OCI-M2 (cell line): ENCODE data around the gene DMKN.
A peak's percentile ranks its signal among the peaks of the same experiment; 100 is the strongest.

ENCODE experiments used
- DNase-seq: peaks from one replicate; lab custom pipeline; 2025; ENCODE audit not compliant: unreplicated experiment; lab: John Stamatoyannopoulos, UW

The DMKN gene

GRCh38 chr19:35549879-35550523, 36.6 kb upstream of the DMKN start:
- DNase-seq = no peak

- DNase-seq = peak; percentile 38
These were observed 35.8 kb upstream of the DMKN start for GRCh38 chr19:35549174-35549788.

GRCh38 chr19:35546532-35546931, 33.1 kb upstream of the DMKN start:
- DNase-seq = no peak

- DNase-seq = no peak
These were observed 32.5 kb upstream of the DMKN start for GRCh38 chr19:35545855-35546381.

GRCh38 chr19:35545001-35545854, 31.8 kb upstream of the DMKN start, which contains the start of gene TMEM147:
TSS of gene TMEM147 (plus strand) at chr19:35545626. CDS start at chr19:35545740, 114 bp downstream.
- peak; percentile 98 for DNase-seq

- no peak for DNase-seq
These were observed 30.8 kb upstream of the DMKN start for GRCh38 chr19:35544110-35544802.

- no peak for DNase-seq
These were observed 30.0 kb upstream of the DMKN start for GRCh38 chr19:35543280-35544109.

GRCh38 chr19:35542209-35542608, 28.8 kb upstream of the DMKN start:
- no peak for DNase-seq

- no peak for DNase-seq
These were observed 27.0 kb upstream of the DMKN start for GRCh38 chr19:35540356-35540927.

GRCh38 chr19:35539850-35540249, 26.4 kb upstream of the DMKN start:
- DNase-seq = no peak

- DNase-seq = no peak
These were observed 25.9 kb upstream of the DMKN start for GRCh38 chr19:35539314-35539713.

GRCh38 chr19:35534803-35535480, 21.5 kb upstream of the DMKN start:
- no peak for DNase-seq

- DNase-seq = no peak
These were observed 20.5 kb upstream of the DMKN start for GRCh38 chr19:35533822-35534392.

- no peak for DNase-seq
These were observed 19.9 kb upstream of the DMKN start, which contains the start of gene GAPDHS for GRCh38 chr19:35533201-35533821. TSS of gene GAPDHS (plus strand) at chr19:35533456. CDS start at chr19:35533528, 72 bp downstream.

- no peak for DNase-seq
These were observed 17.8 kb upstream of the DMKN start for GRCh38 chr19:35531291-35531690.

- DNase-seq = no peak
These were observed 16.1 kb upstream of the DMKN start for GRCh38 chr19:35529241-35530218.
